Naive thymus-derived CD8-positive, alpha-beta T cell (primary cell): ENCODE measurements around the gene PPP1R3C. TPM values are rescaled to one million over a fixed set of nuclear protein-coding genes. Genes with fewer than 3 reads are reported as not detected.

Experiments
- ATAC-seq, 2 donors: fragments of 150-1000 bp; cut with Tn5 transposase in 1 of 2; sonication (Bioruptor Pico), chemical (Tn5 transposase) in 1 of 2; 1 replicate in 1 of 2; 2 replicates in 1 of 2; pipeline ENCODE4 v1.10.0; 2021; ENCODE audit warnings: mild to moderate bottlenecking in 2 of 2, moderate library complexity in 2 of 2
- POLR2A ChIA-PET: fragments of 350-600 bp; sonication (Branson Sonifier 250); formaldehyde crosslinking; loops from one replicate; lab custom pipeline; 2021; ENCODE audit warnings: antibody characterized with exemption; lab: Charles Lee
- DNase-seq, 10 donors: peaks; one replicate each; pipeline versions ENCODE4 v3.0.0 to v3.0.0-alpha.2; 2020 to 2022
- H3K27ac Mint-ChIP-seq, 10 donors: one replicate each; pipeline ENCODE4 v1.8.0; 2020 to 2022; ENCODE audit warnings: mild to moderate bottlenecking in 10 of 10, mixed read lengths in 10 of 10, moderate library complexity in 4 of 10, inconsistent platforms in 1 of 10
- H3K27me3 Mint-ChIP-seq, 5 donors: one replicate each; pipeline ENCODE4 v1.8.0; 2021 to 2022; ENCODE audit warnings: mixed read lengths in 5 of 5
- H3K36me3 Mint-ChIP-seq, 3 donors: one replicate each; pipeline ENCODE4 v1.8.0; 2020 to 2022; ENCODE audit warnings: mixed read lengths in 3 of 3, mild to moderate bottlenecking in 2 of 3, inconsistent platforms in 1 of 3
- H3K4me1 Mint-ChIP-seq, 4 donors: one replicate each; pipeline ENCODE4 v1.8.0; 2021 to 2022; ENCODE audit warnings: mixed read lengths in 4 of 4
- H3K4me3 Mint-ChIP-seq, 10 donors: one replicate each; pipeline ENCODE4 v1.8.0; 2020 to 2022; ENCODE audit warnings: mild to moderate bottlenecking in 10 of 10, mixed read lengths in 10 of 10, moderate library complexity in 6 of 10, inconsistent platforms in 1 of 10
- H3K9me3 Mint-ChIP-seq, 9 donors: one replicate each; pipeline ENCODE4 v1.8.0; 2020 to 2022; ENCODE audit warnings: mixed read lengths in 9 of 9, mild to moderate bottlenecking in 3 of 9, inconsistent platforms in 1 of 9, moderate library complexity in 1 of 9
- polyA plus RNA-seq, 3 donors: library from polyadenylated mRNA; unstranded; fragments of 300-500 nt; fragmentation: Illumina TruSeq; gene quantifications; one replicate each; pipeline ENCODE4 v1.2.3, GENCODE V29; 2021
- total RNA-seq, 8 experiments: library from RNA in 2 of 8; stranded (reverse) in 2 of 8; gene quantifications; one replicate each; pipeline ENCODE4 v1.2.3 and lab custom pipeline; 2021 to 2026

PPP1R3C gene
- total and polyA plus RNA-seq, 5 experiments from 2014 or later: not detected

GRCh38 chr10:91624633-91625032 is 8.2 kb downstream of the PPP1R3C start:
- POLR2A ChIA-PET: no interaction called here
- no peak for DNase-seq
- no peak for ATAC-seq
- peaks cover 0 to 27% (median 9%) of the 10 kb centered on the region in 9 donors for H3K9me3 Mint-ChIP-seq
- no peak overlapping the region for H3K27ac Mint-ChIP-seq
- no peak overlapping the region for H3K4me3 Mint-ChIP-seq
- peaks cover 0 to 14% (median 0%) of the 10 kb centered on the region in 3 donors for H3K36me3 Mint-ChIP-seq
- H3K27me3 Mint-ChIP-seq: peaks cover 10 to 63% (median 21%) of the 10 kb centered on the region in 5 donors
- no peaks in the 10 kb centered on the region for H3K4me1 Mint-ChIP-seq

GRCh38 chr10:91622601-91623000 is 10.3 kb downstream of the PPP1R3C start:
- H3K9me3 Mint-ChIP-seq: peaks cover 0 to 27% (median 9%) of the 10 kb centered on the region in 9 donors
- H3K4me1 Mint-ChIP-seq: no peaks in the 10 kb centered on the region
- H3K27me3 Mint-ChIP-seq: peaks cover 5 to 56% (median 19%) of the 10 kb centered on the region in 5 donors
- POLR2A ChIA-PET: no interaction called here
- ATAC-seq: no peak
- no peak overlapping the region for H3K27ac Mint-ChIP-seq
- H3K36me3 Mint-ChIP-seq: peaks cover 0 to 14% (median 0%) of the 10 kb centered on the region in 3 donors
- DNase-seq: no peak
- H3K4me3 Mint-ChIP-seq: no peak overlapping the region

- Mint-ChIP-seq H3K9me3 (peaks cover 0 to 27% (median 9%) of the 10 kb centered on the region in 9 donors), H3K27me3 (peaks cover 5 to 56% (median 23%) of the 10 kb centered on the region in 5 donors), H3K4me1 (no peaks in the 10 kb centered on the region), H3K4me3 (no peak overlapping the region), H3K27ac (no peak overlapping the region), H3K36me3 (peaks cover 0 to 14% (median 0%) of the 10 kb centered on the region in 3 donors)
- POLR2A ChIA-PET: interaction anchor here (0.7 kb wide), 1 partner anchor 8 kb away, joined by 3 read pairs; no protein-coding TSS in a partner anchor
- DNase-seq: no peak
- ATAC-seq: no peak
These were observed 11.3 kb downstream of the PPP1R3C start for GRCh38 chr10:91621483-91622113.

- POLR2A ChIA-PET: no interaction called here
- Mint-ChIP-seq H3K27ac (no peak overlapping the region), H3K27me3 (peaks cover 2 to 32% (median 7%) of the 10 kb centered on the region in 5 donors), H3K4me3 (no peak overlapping the region), H3K36me3 (no peaks in the 10 kb centered on the region), H3K9me3 (peaks cover 0 to 10% (median 0%) of the 10 kb centered on the region in 9 donors), H3K4me1 (no peaks in the 10 kb centered on the region)
- DNase-seq (no peak), ATAC-seq (no peak)
These were observed 15.7 kb downstream of the PPP1R3C start for GRCh38 chr10:91617072-91617609.

- H3K4me1 Mint-ChIP-seq: no peaks in the 10 kb centered on the region
- H3K27ac Mint-ChIP-seq: no peak overlapping the region
- no peak for ATAC-seq
These were observed 16.7 kb downstream of the PPP1R3C start for GRCh38 chr10:91616137-91616536.

GRCh38 chr10:91614225-91614624 is 18.6 kb downstream of the PPP1R3C start:
- Mint-ChIP-seq H3K9me3 (no peaks in the 10 kb centered on the region), H3K27ac (no peak overlapping the region), H3K27me3 (peaks cover under 1 to 21% (median 7%) of the 10 kb centered on the region in 5 donors), H3K36me3 (no peaks in the 10 kb centered on the region), H3K4me1 (no peaks in the 10 kb centered on the region), H3K4me3 (no peak overlapping the region)
- no peak for DNase-seq
- POLR2A ChIA-PET: no interaction called here
- ATAC-seq: no peak

More at GRCh38 chr10:91616137-91616536, 16.7 kb downstream of the PPP1R3C start:
- DNase-seq: no peak
- H3K36me3 Mint-ChIP-seq: no peaks in the 10 kb centered on the region
- H3K4me3 Mint-ChIP-seq: no peak overlapping the region
- POLR2A ChIA-PET: no interaction called here
- peaks cover 2 to 22% (median 16%) of the 10 kb centered on the region in 5 donors for H3K27me3 Mint-ChIP-seq
- peaks cover 0 to 2% (median 0%) of the 10 kb centered on the region in 9 donors for H3K9me3 Mint-ChIP-seq

- Mint-ChIP-seq H3K4me1 (no peaks in the 10 kb centered on the region), H3K4me3 (no peak overlapping the region), H3K27ac (no peak overlapping the region), H3K27me3 (peaks cover 0 to 21% (median 7%) of the 10 kb centered on the region in 5 donors), H3K9me3 (no peaks in the 10 kb centered on the region), H3K36me3 (no peaks in the 10 kb centered on the region)
- no peak for DNase-seq
- no peak for ATAC-seq
- POLR2A ChIA-PET: no interaction called here
These were observed 19.3 kb downstream of the PPP1R3C start for GRCh38 chr10:91613411-91614187.

GRCh38 chr10:91610919-91611318 is 22.0 kb downstream of the PPP1R3C start:
- POLR2A ChIA-PET: no interaction called here
- peaks cover 0 to 7% (median 4%) of the 10 kb centered on the region in 9 donors for H3K9me3 Mint-ChIP-seq
- no peak overlapping the region for H3K27ac Mint-ChIP-seq
- DNase-seq (no peak), ATAC-seq (no peak)
- H3K36me3 Mint-ChIP-seq: peaks cover 0 to 6% (median 0%) of the 10 kb centered on the region in 3 donors
- no peaks in the 10 kb centered on the region for H3K4me1 Mint-ChIP-seq
- no peak overlapping the region for H3K4me3 Mint-ChIP-seq
- peaks cover 0 to 19% (median 3%) of the 10 kb centered on the region in 5 donors for H3K27me3 Mint-ChIP-seq

GRCh38 chr10:91610444-91610843 is 22.4 kb downstream of the PPP1R3C start:
- no peak for DNase-seq
- Mint-ChIP-seq H3K27ac (no peak overlapping the region), H3K27me3 (peaks cover 0 to 19% (median 0%) of the 10 kb centered on the region in 5 donors), H3K4me1 (no peaks in the 10 kb centered on the region), H3K36me3 (peaks cover 0 to 9% (median 0%) of the 10 kb centered on the region in 3 donors), H3K4me3 (no peak overlapping the region), H3K9me3 (peaks cover 0 to 12% (median 6%) of the 10 kb centered on the region in 9 donors)
- POLR2A ChIA-PET: no interaction called here
- ATAC-seq: no peak

GRCh38 chr10:91607646-91608403 is 25.0 kb downstream of the PPP1R3C start:
- POLR2A ChIA-PET: no interaction called here
- no peak for DNase-seq
- Mint-ChIP-seq H3K4me1 (no peaks in the 10 kb centered on the region), H3K9me3 (peaks cover 0 to 14% (median 7%) of the 10 kb centered on the region in 9 donors), H3K4me3 (no peak overlapping the region), H3K27ac (no peak overlapping the region), H3K27me3 (peaks cover 0 to 19% (median 3%) of the 10 kb centered on the region in 5 donors), H3K36me3 (peaks cover 0 to 9% (median 0%) of the 10 kb centered on the region in 3 donors)
- no peak for ATAC-seq

- no peak overlapping the region for H3K27ac Mint-ChIP-seq
- ATAC-seq (no peak), DNase-seq (no peak)
- H3K4me3 Mint-ChIP-seq: no peak overlapping the region
- POLR2A ChIA-PET: no interaction called here
- peaks cover 0 to 9% (median 3%) of the 10 kb centered on the region in 5 donors for H3K27me3 Mint-ChIP-seq
- no peaks in the 10 kb centered on the region for H3K4me1 Mint-ChIP-seq
- peaks cover 0 to 14% (median 7%) of the 10 kb centered on the region in 9 donors for H3K9me3 Mint-ChIP-seq
- peaks cover 0 to 9% (median 0%) of the 10 kb centered on the region in 3 donors for H3K36me3 Mint-ChIP-seq
These were observed 26.9 kb downstream of the PPP1R3C start for GRCh38 chr10:91605968-91606367.
